Measurements from ENCODE around the gene ST8SIA6. TPM values are rescaled to one million over a fixed set of nuclear protein-coding genes. Genes with fewer than 3 reads are reported as not detected.

The ST8SIA6 gene
- total and polyA plus RNA-seq, 9 of the 15 experiments (the other 6 are each of a cell fraction or from before 2014, with no cell fraction given) = 0.69 to 6.7 (median 5.0) TPM

DNA sequence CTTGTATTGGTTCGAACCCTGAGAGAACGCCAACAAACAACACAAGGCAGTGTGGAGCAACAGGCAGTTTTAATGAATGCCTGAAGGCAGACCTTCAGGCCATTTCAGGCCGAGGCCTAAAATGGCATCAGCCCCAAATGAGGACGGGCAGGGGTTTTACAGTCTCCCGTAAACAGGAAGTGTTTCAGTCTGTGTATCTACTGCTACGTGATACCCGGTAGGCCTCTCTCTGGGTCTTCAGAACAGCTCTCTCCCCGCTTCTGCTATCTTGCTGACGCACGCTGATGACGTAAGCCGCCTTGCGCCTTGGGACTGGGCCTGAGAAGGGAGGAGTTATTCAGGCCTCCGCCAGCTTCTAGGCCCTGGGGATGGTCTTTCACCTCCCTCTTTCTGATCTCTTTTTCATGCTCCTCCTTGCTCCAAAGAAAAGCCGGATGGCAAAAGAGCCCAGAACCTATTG is 67.7 kb downstream of the ST8SIA6 start (continued):
- TF ChIP-seq ZFP36 (IDR thresholded peaks at IDR 0.05; ENCODE audit: low read depth, low read length, partially characterized antibody) (no peak), ZNF316 (IDR thresholded peaks at IDR 0.05) (peak; percentile 53), NR2C1 (IDR thresholded peaks at IDR 0.05) (no peak), NR2C1 (tag; IDR thresholded peaks at IDR 0.05) (0 out of 2 replicates have a peak, but pooled peaks have one; percentile 22), BRCA1 (IDR thresholded peaks at IDR 0.05) (no peak), BRCA1 (CRISPR knock-in tag; IDR thresholded peaks at IDR 0.05) (no peak), NCOA4 (IDR thresholded peaks at IDR 0.05; ENCODE audit: partially characterized antibody) (no peak), TCF3 (CRISPR knock-in tag; IDR thresholded peaks at IDR 0.05) (no peak), ZFP30 (CRISPR knock-in tag; IDR thresholded peaks at IDR 0.05; ENCODE audit: borderline replicate concordance) (no peak), SUPT5H (IDR thresholded peaks at IDR 0.05) (peak; percentile 51; the same call in 1 of the 2 replicates), YY1 (IDR thresholded peaks at IDR 0.05; ENCODE audit: borderline replicate concordance in 1 of 3, control insufficient read depth in 1 of 3, extremely low read depth in 1 of 3, insufficient read depth in 3 of 3, insufficient read length in 1 of 3, insufficient replicate concordance in 2 of 3, low read depth in 1 of 3, low read length in 2 of 3) (peak in 1 of 3 experiments; percentile 69), DMBX1 (CRISPR knock-in tag; IDR thresholded peaks at IDR 0.05; ENCODE audit: borderline replicate concordance) (no peak), TAF7 (tag; IDR thresholded peaks at IDR 0.05) (no peak), TAF9B (IDR thresholded peaks at IDR 0.05; ENCODE audit: partially characterized antibody) (peak; percentile 32), L3MBTL2 (IDR thresholded peaks at IDR 0.05) (peak; percentile 43; the same call in 1 of the 2 replicates), POLR2AphosphoS5 (IDR thresholded peaks at IDR 0.05; ENCODE audit: control insufficient read depth, insufficient read depth, low read depth, low read length) (peak; percentile 57), ZSCAN32 (CRISPR knock-in tag; IDR thresholded peaks at IDR 0.05) (no peak), WHSC1 (IDR thresholded peaks at IDR 0.05; ENCODE audit: low read length) (no peak), HMG20B (CRISPR knock-in tag; IDR thresholded peaks at IDR 0.05) (no peak), RBFOX2 (IDR thresholded peaks at IDR 0.05; ENCODE audit: low read depth, low read length) (peak; percentile 50; the same call in 1 of the 2 replicates), DIDO1 (tag; IDR thresholded peaks at IDR 0.05; ENCODE audit: low read depth) (no peak), XRCC4 (IDR thresholded peaks at IDR 0.05; ENCODE audit: extremely low read depth, insufficient read depth, insufficient read length) (no peak), ZBTB8A (IDR thresholded peaks at IDR 0.05; ENCODE audit: partially characterized antibody) (no peak), CBX3 (IDR thresholded peaks at IDR 0.05; ENCODE audit: borderline replicate concordance in 1 of 2, low read length in 2 of 2) (no peak), ZEB2 (IDR thresholded peaks at IDR 0.05) (no peak)
- TF ChIP-seq, protein P1, sequence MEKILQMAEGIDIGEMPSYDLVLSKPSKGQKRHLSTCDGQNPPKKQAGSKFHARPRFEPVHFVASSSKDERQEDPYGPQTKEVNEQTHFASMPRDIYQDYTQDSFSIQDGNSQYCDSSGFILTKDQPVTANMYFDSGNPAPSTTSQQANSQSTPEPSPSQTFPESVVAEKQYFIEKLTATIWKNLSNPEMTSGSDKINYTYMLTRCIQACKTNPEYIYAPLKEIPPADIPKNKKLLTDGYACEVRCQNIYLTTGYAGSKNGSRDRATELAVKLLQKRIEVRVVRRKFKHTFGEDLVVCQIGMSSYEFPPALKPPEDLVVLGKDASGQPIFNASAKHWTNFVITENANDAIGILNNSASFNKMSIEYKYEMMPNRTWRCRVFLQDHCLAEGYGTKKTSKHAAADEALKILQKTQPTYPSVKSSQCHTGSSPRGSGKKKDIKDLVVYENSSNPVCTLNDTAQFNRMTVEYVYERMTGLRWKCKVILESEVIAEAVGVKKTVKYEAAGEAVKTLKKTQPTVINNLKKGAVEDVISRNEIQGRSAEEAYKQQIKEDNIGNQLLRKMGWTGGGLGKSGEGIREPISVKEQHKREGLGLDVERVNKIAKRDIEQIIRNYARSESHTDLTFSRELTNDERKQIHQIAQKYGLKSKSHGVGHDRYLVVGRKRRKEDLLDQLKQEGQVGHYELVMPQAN (IDR thresholded peaks at IDR 0.05; ENCODE audit: borderline replicate concordance) = no peak
- TF ChIP-seq, protein P2, sequence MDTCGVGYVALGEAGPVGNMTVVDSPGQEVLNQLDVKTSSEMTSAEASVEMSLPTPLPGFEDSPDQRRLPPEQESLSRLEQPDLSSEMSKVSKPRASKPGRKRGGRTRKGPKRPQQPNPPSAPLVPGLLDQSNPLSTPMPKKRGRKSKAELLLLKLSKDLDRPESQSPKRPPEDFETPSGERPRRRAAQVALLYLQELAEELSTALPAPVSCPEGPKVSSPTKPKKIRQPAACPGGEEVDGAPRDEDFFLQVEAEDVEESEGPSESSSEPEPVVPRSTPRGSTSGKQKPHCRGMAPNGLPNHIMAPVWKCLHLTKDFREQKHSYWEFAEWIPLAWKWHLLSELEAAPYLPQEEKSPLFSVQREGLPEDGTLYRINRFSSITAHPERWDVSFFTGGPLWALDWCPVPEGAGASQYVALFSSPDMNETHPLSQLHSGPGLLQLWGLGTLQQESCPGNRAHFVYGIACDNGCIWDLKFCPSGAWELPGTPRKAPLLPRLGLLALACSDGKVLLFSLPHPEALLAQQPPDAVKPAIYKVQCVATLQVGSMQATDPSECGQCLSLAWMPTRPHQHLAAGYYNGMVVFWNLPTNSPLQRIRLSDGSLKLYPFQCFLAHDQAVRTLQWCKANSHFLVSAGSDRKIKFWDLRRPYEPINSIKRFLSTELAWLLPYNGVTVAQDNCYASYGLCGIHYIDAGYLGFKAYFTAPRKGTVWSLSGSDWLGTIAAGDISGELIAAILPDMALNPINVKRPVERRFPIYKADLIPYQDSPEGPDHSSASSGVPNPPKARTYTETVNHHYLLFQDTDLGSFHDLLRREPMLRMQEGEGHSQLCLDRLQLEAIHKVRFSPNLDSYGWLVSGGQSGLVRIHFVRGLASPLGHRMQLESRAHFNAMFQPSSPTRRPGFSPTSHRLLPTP (IDR thresholded peaks at IDR 0.05; ENCODE audit: borderline replicate concordance, extremely low read depth, insufficient read length) = no peak

Data from K562 (cell line).